Measurements from ENCODE around the gene CDIPT. TPM values are rescaled to one million over a fixed set of nuclear protein-coding genes. Genes with fewer than 3 reads are reported as not detected.
"Not testable (repeated sequence)": the region's sequence is repeated elsewhere in the genome, so short reads cannot be mapped to it uniquely, and the experiment has no call there.

CDIPT gene
- total RNA-seq, 1 donor from 2014 or later, result 28.7 TPM

- Mint-ChIP-seq H3K36me3 (ENCODE audit: low read depth) (peaks cover 70% of the 10 kb centered on the region), H3K9me3 (no peaks in the 10 kb centered on the region), H3K27ac (no peak overlapping the region), H3K4me1 (no peaks in the 10 kb centered on the region), H3K4me3 (no peak overlapping the region), H3K27me3 (no peaks in the 10 kb centered on the region)
- no peak for TF ChIP-seq CTCF (IDR thresholded peaks at IDR 0.05)
- no peak for ATAC-seq (ENCODE audit: low read depth)
- no peak for DNase-seq
- POLR2A ChIA-PET, result interaction anchor here (0.6 to 0.7 kb wide), 3 partner anchors 8 to 1212 kb away, joined by 3 to 4 read pairs (median 3); no protein-coding TSS in a partner anchor
- CTCF ChIA-PET, result no interaction called here
- intact Hi-C loops (cut with micrococcal nuclease), result no loop called here
Measured at GRCh38 chr16:29834079-29834478, 28.9 kb downstream of the CDIPT start.

- ChIA-PET POLR2A (interaction anchor here (0.6 to 0.7 kb wide), 2 partner anchors 18 to 141 kb away, joined by 3 to 4 read pairs; partner anchors contain the start of gene TAOK2), CTCF (interaction anchor here (0.6 kb wide), 1 partner anchor 513 kb away, joined by 3 read pairs; no protein-coding TSS in a partner anchor)
- H3K4me1 Mint-ChIP-seq; ATAC-seq (ENCODE audit: low read depth); intact Hi-C loops (cut with micrococcal nuclease); H3K9me3 Mint-ChIP-seq; DNase-seq; H3K27me3 Mint-ChIP-seq; H3K27ac Mint-ChIP-seq; H3K4me3 Mint-ChIP-seq: not testable (repeated sequence)
- peaks cover 63% of the 10 kb centered on the region for H3K36me3 Mint-ChIP-seq (ENCODE audit: low read depth)
Measured at GRCh38 chr16:29833219-29833618, 29.8 kb downstream of the CDIPT start.

GRCh38 chr16:29831490-29831889, 31.5 kb downstream of the CDIPT start:
- peaks cover 49% of the 10 kb centered on the region for H3K36me3 Mint-ChIP-seq (ENCODE audit: low read depth)
- POLR2A ChIA-PET, result no interaction called here
- no peak for DNase-seq
- CTCF ChIA-PET, result no interaction called here
- no peak overlapping the region for H3K4me3 Mint-ChIP-seq
- H3K9me3 Mint-ChIP-seq, result no peaks in the 10 kb centered on the region
- ATAC-seq (ENCODE audit: low read depth), result no peak
- no peak for TF ChIP-seq CTCF (IDR thresholded peaks at IDR 0.05)
- intact Hi-C loops (cut with micrococcal nuclease), result no loop called here
- no peaks in the 10 kb centered on the region for H3K4me1 Mint-ChIP-seq
- no peaks in the 10 kb centered on the region for H3K27me3 Mint-ChIP-seq
- no peak overlapping the region for H3K27ac Mint-ChIP-seq

GRCh38 chr16:29830774-29831173, 32.3 kb downstream of the CDIPT start:
- H3K4me3 Mint-ChIP-seq, result no peak overlapping the region
- TF ChIP-seq CTCF (IDR thresholded peaks at IDR 0.05), result no peak
- H3K9me3 Mint-ChIP-seq, result no peaks in the 10 kb centered on the region
- no peak overlapping the region for H3K27ac Mint-ChIP-seq
- ChIA-PET POLR2A (no interaction called here), CTCF (no interaction called here)
- H3K27me3 Mint-ChIP-seq, result no peaks in the 10 kb centered on the region
- no peaks in the 10 kb centered on the region for H3K4me1 Mint-ChIP-seq
- no peak for DNase-seq
- H3K36me3 Mint-ChIP-seq (ENCODE audit: low read depth), result peaks cover 46% of the 10 kb centered on the region
- intact Hi-C loops (cut with micrococcal nuclease), result no loop called here
- ATAC-seq (ENCODE audit: low read depth), result no peak

GRCh38 chr16:29826342-29826695, 36.7 kb downstream of the CDIPT start:
- ATAC-seq (ENCODE audit: low read depth) (no peak), DNase-seq (no peak)
- CTCF ChIA-PET, result no interaction called here
- Mint-ChIP-seq H3K4me3 (no peak overlapping the region), H3K36me3 (ENCODE audit: low read depth) (peaks cover 21% of the 10 kb centered on the region), H3K27ac (no peak overlapping the region), H3K27me3 (no peaks in the 10 kb centered on the region), H3K9me3 (no peaks in the 10 kb centered on the region), H3K4me1 (peaks cover 20% of the 10 kb centered on the region)
- intact Hi-C loops (cut with micrococcal nuclease), result no loop called here
- POLR2A ChIA-PET, result interaction anchor here (0.6 to 2.0 kb wide), 3 partner anchors 8 to 32 kb away, joined by 3 to 7 read pairs (median 4); partner anchors contain the start of gene PAGR1
- TF ChIP-seq CTCF (IDR thresholded peaks at IDR 0.05), result no peak
